Naive B cell (primary cell): ENCODE measurements around the gene PIP5K1C. TPM values are rescaled to one million over a fixed set of nuclear protein-coding genes. Genes with fewer than 3 reads are reported as not detected.

ENCODE experiments used
- ATAC-seq, 2 donors: fragments of 150-1000 bp; cut with Tn5 transposase; 2 replicates each; pipeline ENCODE4 v1.10.0; 2021; ENCODE audit warnings: low read depth in 2 of 2, mild to moderate bottlenecking in 2 of 2, moderate library complexity in 2 of 2
- DNase-seq: peaks from one replicate; pipeline ENCODE4 v3.0.0; 2022
- H3K27ac Mint-ChIP-seq, 6 donors: one replicate each; pipeline ENCODE4 v1.8.0; 2020 to 2022; ENCODE audit warnings: mild to moderate bottlenecking in 6 of 6, mixed read lengths in 6 of 6, moderate library complexity in 5 of 6, inconsistent platforms in 2 of 6
- H3K27me3 Mint-ChIP-seq, 3 donors: one replicate each; pipeline ENCODE4 v1.8.0; 2021 to 2022; ENCODE audit warnings: mixed read lengths in 3 of 3, mild to moderate bottlenecking in 1 of 3
- H3K36me3 Mint-ChIP-seq, 2 donors: one replicate each; pipeline ENCODE4 v1.8.0; 2020 to 2022; ENCODE audit warnings: mixed read lengths in 2 of 2, inconsistent platforms in 1 of 2, mild to moderate bottlenecking in 1 of 2
- H3K4me1 Mint-ChIP-seq, 3 donors: one replicate each; pipeline ENCODE4 v1.8.0; 2020 to 2022; ENCODE audit warnings: mixed read lengths in 3 of 3, inconsistent platforms in 1 of 3, mild to moderate bottlenecking in 1 of 3, moderate library complexity in 1 of 3
- H3K4me3 Mint-ChIP-seq, 8 donors: one replicate each; pipeline ENCODE4 v1.8.0; 2020 to 2022; ENCODE audit warnings: mild to moderate bottlenecking in 8 of 8, mixed read lengths in 8 of 8, moderate library complexity in 8 of 8, inconsistent platforms in 2 of 8
- H3K9me3 Mint-ChIP-seq, 7 donors: one replicate each; pipeline ENCODE4 v1.8.0; 2020 to 2022; ENCODE audit warnings: mixed read lengths in 7 of 7, mild to moderate bottlenecking in 5 of 7, inconsistent platforms in 2 of 7, moderate library complexity in 1 of 7
- polyA plus RNA-seq, 6 donors: library from polyadenylated mRNA; unstranded; fragments of 300-500 nt; fragmentation: Illumina TruSeq; gene quantifications; one replicate each; pipeline ENCODE4 v1.2.3, GENCODE V29; 2021; ENCODE audit warnings: low read depth in 6 of 6

Gene PIP5K1C
- polyA plus RNA-seq, 6 donors from 2014 or later: 0.41 to 13.4 (median 4.9) TPM

DNA sequence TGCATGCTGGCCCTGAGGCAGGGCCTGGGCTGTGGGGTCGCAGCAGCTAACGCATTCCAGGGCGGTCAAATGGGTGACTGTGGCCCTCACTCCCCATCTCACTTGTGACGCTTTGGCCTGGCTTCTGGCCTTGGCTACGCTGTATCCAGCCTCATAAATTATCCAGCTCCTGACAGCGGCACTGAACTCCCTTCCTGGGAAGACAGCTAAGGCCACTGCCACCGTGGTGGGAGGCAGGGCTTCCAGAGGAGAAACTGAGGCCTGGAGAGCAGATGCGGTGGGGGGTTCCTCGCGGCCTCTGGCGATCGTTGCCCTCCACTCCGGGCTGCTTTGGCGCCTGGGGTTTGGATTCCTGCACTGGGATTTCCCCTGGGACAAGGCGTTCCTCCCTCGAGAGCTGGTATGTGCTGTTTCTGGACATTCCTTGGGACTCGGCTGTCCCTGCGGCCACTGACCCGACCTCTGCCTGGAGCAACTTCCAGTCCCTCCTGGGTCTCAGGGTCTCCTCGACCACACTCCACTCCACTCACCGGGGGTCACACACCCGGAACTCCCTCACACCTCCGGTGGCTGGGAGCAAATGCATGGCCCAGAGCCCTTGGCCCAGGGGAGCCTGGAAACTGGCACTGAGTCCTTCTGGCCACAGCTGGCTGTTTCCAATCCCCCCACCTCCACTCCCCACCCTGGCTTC lies 97.0 kb downstream of the PIP5K1C start:
- Mint-ChIP-seq H3K4me1 (peaks cover 12 to 14% (median 13%) of the 10 kb centered on the region in 3 donors), H3K9me3 (peaks cover 0 to 1% (median 0%) of the 10 kb centered on the region in 7 donors), H3K27ac (peak overlapping the region in 1 of 6 donors; percentile 84), H3K4me3 (peak overlapping the region in 1 of 8 donors; percentile 61), H3K36me3 (no peaks in the 10 kb centered on the region), H3K27me3 (no peaks in the 10 kb centered on the region)
- ATAC-seq: no peak
- DNase-seq: no peak

- Mint-ChIP-seq H3K4me3 (peak overlapping the region in 2 of 8 donors; percentile 20 to 41), H3K27ac (no peak overlapping the region), H3K4me1 (no peaks in the 10 kb centered on the region), H3K36me3 (no peaks in the 10 kb centered on the region), H3K9me3 (peaks cover 0 to 1% (median 0%) of the 10 kb centered on the region in 7 donors), H3K27me3 (no peaks in the 10 kb centered on the region)
- ATAC-seq (no peak), DNase-seq (no peak)
Observed at GRCh38 chr19:3601021-3601420, 99.2 kb downstream of the PIP5K1C start.

- H3K9me3 Mint-ChIP-seq: peaks cover 0 to 1% (median 0%) of the 10 kb centered on the region in 7 donors
- H3K27ac Mint-ChIP-seq: no peak overlapping the region
- no peak overlapping the region for H3K4me3 Mint-ChIP-seq
- DNase-seq (no peak), ATAC-seq (no peak)
- H3K4me1 Mint-ChIP-seq: no peaks in the 10 kb centered on the region
- no peaks in the 10 kb centered on the region for H3K27me3 Mint-ChIP-seq
- H3K36me3 Mint-ChIP-seq: no peaks in the 10 kb centered on the region
Observed at GRCh38 chr19:3599776-3600187, 100.5 kb downstream of the PIP5K1C start.

DNA sequence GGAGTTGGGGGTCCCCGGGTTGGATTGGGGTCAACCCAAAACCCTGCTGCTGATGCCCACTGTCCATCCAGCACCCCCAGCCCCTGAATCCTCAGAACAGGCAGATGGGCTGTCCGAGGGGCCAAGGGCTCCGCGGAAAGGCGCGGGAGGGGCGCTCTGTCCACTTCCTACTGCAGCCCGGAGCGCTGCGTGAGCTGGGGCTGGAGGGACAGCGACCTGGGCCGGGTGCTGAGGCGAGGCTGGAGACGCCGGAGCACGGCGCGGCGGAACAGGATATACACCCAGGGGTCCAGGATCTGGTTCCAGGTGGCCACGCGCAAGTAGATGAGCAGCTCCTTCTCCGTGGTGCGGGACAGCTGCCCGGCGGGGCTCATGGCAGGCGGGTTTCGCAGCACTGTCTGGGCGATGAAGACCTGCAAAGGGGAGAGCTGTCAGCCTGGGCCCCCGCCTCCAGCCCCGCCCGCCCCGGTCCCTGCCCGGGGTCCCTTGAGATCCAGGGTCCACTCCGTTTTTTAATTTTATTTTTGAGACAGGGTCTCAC lies 104.7 kb downstream of the PIP5K1C start:
- Mint-ChIP-seq H3K4me3 (no peak overlapping the region), H3K4me1 (peaks cover 0 to 2% (median 0%) of the 10 kb centered on the region in 3 donors), H3K36me3 (no peaks in the 10 kb centered on the region), H3K27me3 (no peaks in the 10 kb centered on the region), H3K27ac (no peak overlapping the region), H3K9me3 (peaks cover 0 to 1% (median 0%) of the 10 kb centered on the region in 7 donors)
- DNase-seq (no peak), ATAC-seq (no peak)

DNA sequence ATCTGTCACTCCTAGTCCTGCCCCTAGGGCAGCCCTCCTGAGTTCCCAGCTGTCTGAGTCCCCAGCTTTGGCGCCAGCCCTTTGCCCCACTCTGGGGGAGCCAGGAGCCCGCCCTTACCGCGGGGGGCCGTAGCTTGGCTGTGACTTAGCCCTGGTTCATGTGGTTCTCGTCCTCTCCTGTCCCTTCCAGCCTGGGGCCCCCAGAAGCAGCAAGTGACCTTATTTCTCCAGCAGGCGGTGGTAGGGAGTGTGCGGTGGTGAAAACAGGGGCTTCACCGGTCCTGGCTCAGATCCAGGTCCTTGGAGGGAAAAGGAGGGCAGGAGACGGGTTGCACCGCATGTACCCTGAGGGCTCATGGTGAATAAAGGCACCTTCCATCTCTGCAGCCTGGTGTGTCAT lies 107.1 kb downstream of the PIP5K1C start:
- Mint-ChIP-seq H3K4me3 (no peak overlapping the region), H3K27me3 (no peaks in the 10 kb centered on the region), H3K9me3 (no peaks in the 10 kb centered on the region), H3K27ac (peak overlapping the region in 1 of 6 donors; percentile 25), H3K36me3 (no peaks in the 10 kb centered on the region), H3K4me1 (peaks cover 0 to 2% (median 0%) of the 10 kb centered on the region in 3 donors)
- ATAC-seq (no peak), DNase-seq (no peak)

DNA sequence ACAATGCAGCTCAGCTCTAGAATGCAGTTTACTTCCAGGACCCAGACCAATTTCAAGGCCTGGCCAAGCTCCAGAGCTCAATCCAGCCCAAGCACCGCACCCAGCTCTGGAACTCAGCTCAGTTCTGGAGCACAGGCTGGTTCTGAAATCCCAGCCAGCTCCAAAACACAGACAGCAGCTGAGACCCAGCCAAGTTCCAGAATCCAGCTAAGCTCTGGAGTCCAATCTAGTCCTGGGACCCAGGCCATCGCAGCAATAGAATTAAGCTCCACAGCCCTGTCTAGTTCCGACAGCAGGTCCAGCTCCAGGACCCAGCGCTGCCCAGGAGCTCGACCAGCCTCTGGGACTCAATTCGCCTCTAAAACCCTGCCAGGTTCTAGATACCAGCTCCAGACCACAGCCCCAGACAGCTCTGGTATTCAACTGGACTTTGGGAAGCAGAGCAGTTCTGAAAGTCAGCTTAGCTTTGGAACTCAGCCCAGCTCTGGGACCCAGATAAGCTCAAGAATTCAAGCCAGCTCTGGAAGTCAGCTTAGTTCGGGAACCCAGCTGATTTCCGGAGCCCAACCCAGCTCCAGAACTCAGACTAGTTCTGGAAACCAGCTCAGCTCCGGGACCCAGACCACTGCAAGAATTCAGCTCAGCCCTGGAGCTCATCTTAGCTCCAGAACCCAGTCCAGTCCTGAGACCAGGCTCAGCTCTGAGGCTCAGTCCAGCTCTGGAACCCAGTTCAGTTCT lies 108.2 kb downstream of the PIP5K1C start:
- Mint-ChIP-seq H3K36me3 (no peaks in the 10 kb centered on the region), H3K27me3 (no peaks in the 10 kb centered on the region), H3K4me1 (peaks cover 0 to 2% (median 0%) of the 10 kb centered on the region in 3 donors), H3K4me3 (no peak overlapping the region), H3K9me3 (no peaks in the 10 kb centered on the region), H3K27ac (peak overlapping the region in 1 of 6 donors; percentile 63)
- DNase-seq (no peak), ATAC-seq (no peak)

- peak overlapping the region in 1 of 8 donors; percentile 16 for H3K4me3 Mint-ChIP-seq
- no peaks in the 10 kb centered on the region for H3K9me3 Mint-ChIP-seq
- DNase-seq (no peak), ATAC-seq (no peak)
- H3K27ac Mint-ChIP-seq: peak overlapping the region in 2 of 6 donors; percentile 15 to 63
- H3K27me3 Mint-ChIP-seq: no peaks in the 10 kb centered on the region
- H3K36me3 Mint-ChIP-seq: no peaks in the 10 kb centered on the region
- H3K4me1 Mint-ChIP-seq: peaks cover 0 to 2% (median 2%) of the 10 kb centered on the region in 3 donors
Observed at GRCh38 chr19:3590991-3591659, 109.1 kb downstream of the PIP5K1C start.

GRCh38 chr19:3589949-3590348 lies 110.3 kb downstream of the PIP5K1C start:
- Mint-ChIP-seq H3K9me3 (no peaks in the 10 kb centered on the region), H3K27ac (no peak overlapping the region), H3K27me3 (no peaks in the 10 kb centered on the region), H3K4me1 (peaks cover 0 to 6% (median 5%) of the 10 kb centered on the region in 3 donors), H3K36me3 (no peaks in the 10 kb centered on the region), H3K4me3 (no peak overlapping the region)
- ATAC-seq (no peak), DNase-seq (no peak)

GRCh38 chr19:3589439-3589838 lies 110.8 kb downstream of the PIP5K1C start:
- DNase-seq (no peak), ATAC-seq (no peak)
- Mint-ChIP-seq H3K9me3 (no peaks in the 10 kb centered on the region), H3K4me1 (peaks cover 0 to 6% (median 5%) of the 10 kb centered on the region in 3 donors), H3K27ac (peak overlapping the region in 1 of 6 donors; percentile 61), H3K4me3 (no peak overlapping the region), H3K36me3 (no peaks in the 10 kb centered on the region), H3K27me3 (no peaks in the 10 kb centered on the region)

GRCh38 chr19:3586707-3587346 lies 113.4 kb downstream of the PIP5K1C start:
- H3K9me3 Mint-ChIP-seq: no peaks in the 10 kb centered on the region
- ATAC-seq (no peak), DNase-seq (no peak)
- H3K4me1 Mint-ChIP-seq: peaks cover 0 to 6% (median 2%) of the 10 kb centered on the region in 3 donors
- H3K27me3 Mint-ChIP-seq: no peaks in the 10 kb centered on the region
- no peaks in the 10 kb centered on the region for H3K36me3 Mint-ChIP-seq
- H3K27ac Mint-ChIP-seq: no peak overlapping the region
- peak overlapping the region in 3 of 8 donors; percentile 22 to 58 (median 40) for H3K4me3 Mint-ChIP-seq

- peaks cover 0 to 6% (median 2%) of the 10 kb centered on the region in 3 donors for H3K4me1 Mint-ChIP-seq
Observed at GRCh38 chr19:3586127-3586626, 114.1 kb downstream of the PIP5K1C start.

DNA sequence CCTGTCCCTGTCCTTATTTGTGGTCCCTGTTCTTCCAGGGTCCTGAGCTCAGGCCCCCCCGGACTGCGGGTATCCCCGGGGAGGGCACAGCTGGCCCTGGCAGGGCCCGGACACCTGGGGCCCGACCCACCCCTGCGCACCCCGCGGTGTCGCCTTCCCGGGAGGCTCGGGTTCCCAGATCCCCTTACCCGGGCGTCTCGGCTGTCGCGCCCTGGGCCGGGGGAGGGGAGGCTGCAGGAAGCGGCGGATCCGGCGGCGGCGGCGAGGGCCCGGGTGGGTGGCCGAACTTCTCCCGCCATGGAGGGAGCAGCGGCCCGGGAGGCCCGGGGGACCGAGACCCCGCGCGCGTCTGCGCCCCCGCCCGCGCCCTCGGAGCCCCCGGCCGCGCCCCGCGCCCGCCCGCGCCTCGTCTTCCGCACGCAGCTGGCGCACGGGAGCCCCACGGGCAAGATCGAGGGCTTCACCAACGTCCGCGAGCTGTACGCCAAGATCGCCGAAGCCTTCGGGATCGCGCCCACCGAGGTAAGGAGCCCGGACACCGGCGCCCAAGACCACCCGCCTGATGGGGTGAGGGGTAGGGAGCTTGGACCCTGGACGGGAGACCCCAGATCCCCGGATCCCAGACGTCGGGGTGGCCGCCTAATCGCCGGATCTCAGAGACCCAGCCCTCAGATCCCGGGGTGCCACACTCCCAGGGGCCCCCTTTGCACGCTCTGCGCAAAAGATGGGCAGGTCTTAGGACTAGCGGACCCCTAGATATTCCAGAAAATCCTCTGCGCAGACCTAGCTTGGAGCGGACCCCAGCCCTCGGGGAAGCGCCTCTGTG lies 114.8 kb downstream of the PIP5K1C start, which contains the start of gene GIPC3:
Gene GIPC3 (plus strand): TSS at position 178 of the 826 bp plus-strand sequence. CDS start 120 bp downstream, at position 298.
- Mint-ChIP-seq H3K36me3 (no peaks in the 10 kb centered on the region), H3K27ac (no peak within 1 kb of the TSS), H3K27me3 (no peaks in the 10 kb centered on the region), H3K4me1 (peaks cover 0 to 6% (median 2%) of the 10 kb centered on the region in 3 donors), H3K9me3 (no peaks in the 10 kb centered on the region), H3K4me3 (peak within 1 kb of the TSS; percentile 21 to 75 (median 62))
- DNase-seq: no peak
- ATAC-seq: peak; percentile 30 to 35

More at GRCh38 chr19:3586127-3586626, 114.1 kb downstream of the PIP5K1C start:
- Mint-ChIP-seq H3K27me3 (no peaks in the 10 kb centered on the region), H3K4me3 (peak overlapping the region; percentile 21 to 75 (median 62)), H3K9me3 (no peaks in the 10 kb centered on the region), H3K27ac (no peak overlapping the region), H3K36me3 (no peaks in the 10 kb centered on the region)
- DNase-seq (peak; percentile 49), ATAC-seq (peak; percentile 50 to 67)
